HEK293 (cell line): ENCODE results near the gene KXD1.
A peak's percentile ranks its signal among the peaks of the same experiment; 100 is the strongest.

Source experiments
- CTCF ChIA-PET: fragments of 350-600 bp; formaldehyde crosslinking; extraction: SDS; loops from one replicate; lab custom pipeline; 2021; ENCODE audit warnings: antibody characterized with exemption; lab: Yijun Ruan, JAX
- POLR2A ChIA-PET: fragments of 300-600 bp; formaldehyde crosslinking; extraction: SDS; loops from one replicate; lab custom pipeline; 2020; ENCODE audit warnings: antibody characterized with exemption, inconsistent platforms; lab: Yijun Ruan, JAX
- H3K27ac ChIP-seq: fragments of 200-500 bp; sonication (Bioruptor generic); 2 replicates; pipeline ENCODE4 v1.5.1; 2014; ENCODE audit warnings: low read depth, low read length, control low read depth, inconsistent platforms; ENCODE audit errors: extremely low read depth
- H3K36me3 ChIP-seq, 2 experiments: fragments of 200-500 bp in 1 of 2; sonication (Bioruptor generic) in 1 of 2; 1 replicate in 1 of 2; 2 replicates in 1 of 2; pipeline ENCODE4 v1.5.1; 2014 to 2017; ENCODE audit warnings: inconsistent platforms in 2 of 2, low read length in 2 of 2; ENCODE audit not compliant: control insufficient read depth in 2 of 2, insufficient read depth in 1 of 2
- H3K4me1 ChIP-seq: fragments of 200-500 bp; sonication (Bioruptor generic); 2 replicates; pipeline ENCODE4 v1.5.1; 2014; ENCODE audit warnings: mild to moderate bottlenecking, low read length, inconsistent platforms; ENCODE audit not compliant: control insufficient read depth, insufficient read depth
- H3K4me3 ChIP-seq: 2 replicates; pipeline ENCODE4 v1.5.1; 2011; ENCODE audit warnings: low read depth, mild to moderate bottlenecking, control low read depth, low read length, moderate library complexity
- H3K9me3 ChIP-seq: fragments of 200-500 bp; sonication (Bioruptor generic); 2 replicates; pipeline ENCODE4 v1.5.1; 2014; ENCODE audit warnings: low read depth, low read length, inconsistent platforms; ENCODE audit not compliant: control insufficient read depth, insufficient read depth
- CTCF ChIP-seq: fragments of 450-650 bp; formaldehyde crosslinking; IDR thresholded peaks from 2 replicates; pipeline ENCODE4 v1.5.1; 2016; ENCODE audit warnings: missing biosample characterization, missing genetic modification characterization
- GLIS2 ChIP-seq: fragments of 450-650 bp; formaldehyde crosslinking; IDR thresholded peaks from 2 replicates; pipeline ENCODE4 v1.5.1; 2016; ENCODE audit warnings: missing biosample characterization, missing genetic modification characterization
- HOXD13 ChIP-seq: sonication (generic); formaldehyde crosslinking; IDR thresholded peaks from 2 replicates; pipeline ENCODE4 v1.8.0; 2022; ENCODE audit warnings: missing genetic modification reagents, borderline replicate concordance
- KLF7 ChIP-seq: fragments of 450-650 bp; formaldehyde crosslinking; IDR thresholded peaks from 2 replicates; pipeline ENCODE4 v1.5.1; 2016; ENCODE audit warnings: missing biosample characterization, missing genetic modification characterization, borderline replicate concordance
- PRDM1 ChIP-seq: fragments of 450-650 bp; formaldehyde crosslinking; IDR thresholded peaks from 2 replicates; pipeline ENCODE4; 2016; ENCODE audit warnings: missing biosample characterization, missing genetic modification characterization
- SCRT1 ChIP-seq: fragments of 450-650 bp; formaldehyde crosslinking; IDR thresholded peaks from 2 replicates; pipeline ENCODE4 v1.5.1; 2016; ENCODE audit warnings: missing biosample characterization, missing genetic modification characterization, borderline replicate concordance
- SCRT2 ChIP-seq: fragments of 450-650 bp; formaldehyde crosslinking; IDR thresholded peaks from 2 replicates; pipeline ENCODE4 v1.5.1; 2016; ENCODE audit warnings: missing biosample characterization, missing genetic modification characterization
- ZBTB48 ChIP-seq: fragments of 450-650 bp; formaldehyde crosslinking; IDR thresholded peaks from 2 replicates; pipeline ENCODE4 v1.5.1; 2016; ENCODE audit warnings: missing biosample characterization, missing genetic modification characterization
- ZNF121 ChIP-seq: fragments of 450-650 bp; formaldehyde crosslinking; IDR thresholded peaks from 2 replicates; pipeline ENCODE4 v1.5.1; 2016; ENCODE audit warnings: missing biosample characterization, missing genetic modification characterization
- ZNF214 ChIP-seq: fragments of 450-650 bp; formaldehyde crosslinking; IDR thresholded peaks from 2 replicates; pipeline ENCODE4 v1.5.1; 2017; ENCODE audit warnings: missing biosample characterization, mild to moderate bottlenecking, missing genetic modification characterization, borderline replicate concordance
- ZNF362 ChIP-seq: fragments of 450-650 bp; formaldehyde crosslinking; IDR thresholded peaks from 2 replicates; pipeline ENCODE4 v1.5.1; 2016; ENCODE audit warnings: missing biosample characterization, missing genetic modification characterization
- ZNF76 ChIP-seq: fragments of 450-650 bp; formaldehyde crosslinking; IDR thresholded peaks from 2 replicates; pipeline ENCODE4; 2016; ENCODE audit warnings: low read depth, missing biosample characterization, missing genetic modification characterization, borderline replicate concordance
- ZNF837 ChIP-seq: fragments of 450-650 bp; formaldehyde crosslinking; IDR thresholded peaks from 2 replicates; pipeline ENCODE4 v1.5.1; 2016; ENCODE audit warnings: missing biosample characterization, missing genetic modification characterization

Gene KXD1

DNA sequence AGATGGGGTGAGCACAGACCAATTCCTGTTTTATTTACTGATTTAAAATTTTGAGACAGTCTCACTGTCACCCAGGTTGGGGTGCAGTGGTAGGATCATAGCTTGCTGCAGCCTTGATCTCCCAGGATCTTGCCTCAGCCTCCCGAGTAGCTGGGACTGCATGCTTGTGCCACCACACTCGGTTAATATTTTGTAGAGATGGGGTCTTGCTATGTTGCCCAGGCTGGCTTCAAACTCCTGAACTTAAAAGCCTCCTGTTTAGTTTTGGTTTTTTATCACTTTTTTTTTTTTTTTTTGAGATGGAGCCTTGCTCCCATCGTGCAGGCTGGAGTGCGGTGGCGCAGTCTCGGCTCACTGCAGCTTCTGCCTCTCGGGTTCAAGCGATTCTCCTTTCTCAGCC, 18.7 kb downstream of the KXD1 start:
- Histone ChIP-seq H3K27ac (no peak overlapping the region), H3K9me3 (no peaks in the 10 kb centered on the region), H3K36me3 (peaks cover 17 to 54% of the 10 kb centered on the region in 2 experiments; a peak in 2 of 3 replicates)
- POLR2A ChIA-PET = interaction anchor here (0.7 to 1.5 kb wide), 2 partner anchors 13 to 131 kb away, joined by 5 read pairs; partner anchors contain the start of gene REX1BD
- TF ChIP-seq HOXD13 (no peak), ZNF121 (tag by site-specific recombination) (peak; percentile 81)
- TF ChIP-seq, all 188 proteins: peak for 1
- CTCF ChIA-PET = interaction anchor here (0.8 to 1.6 kb wide), 3 partner anchors 18 to 114 kb away, joined by 3 to 6 read pairs (median 6); no protein-coding TSS in a partner anchor
- H3K4me3 ChIP-seq = no peak overlapping the region
- peaks cover 3% of the 10 kb centered on the region; the same call in 1 of the 2 replicates for H3K4me1 ChIP-seq

GRCh38 chr19:18577365-18577914, 19.8 kb downstream of the KXD1 start:
- Histone ChIP-seq H3K4me1 (peaks cover 3% of the 10 kb centered on the region; the same call in 1 of the 2 replicates), H3K27ac (no peak overlapping the region), H3K4me3 (no peak overlapping the region), H3K36me3 (peaks cover 17 to 53% of the 10 kb centered on the region in 2 experiments; a peak in 2 of 3 replicates), H3K9me3 (no peaks in the 10 kb centered on the region)
- CTCF ChIA-PET = interaction anchor here (1.2 to 1.6 kb wide), 3 partner anchors 11 to 270 kb away, joined by 3 to 6 read pairs (median 6); partner anchors contain the start of gene REX1BD
- POLR2A ChIA-PET = interaction anchor here (0.8 to 1.8 kb wide), 3 partner anchors 9 to 379 kb away, joined by 3 to 6 read pairs (median 6); partner anchors contain the start of gene REX1BD
- TF ChIP-seq PRDM1 (tag by site-specific recombination) (0 out of 2 replicates have a peak, but pooled peaks have one; percentile 47), ZBTB48 (tag by site-specific recombination) (no peak), ZNF837 (tag by site-specific recombination) (no peak), SCRT1 (tag by site-specific recombination) (peak; percentile 94), SCRT2 (tag by site-specific recombination) (peak; percentile 91)

- ChIA-PET CTCF (interaction anchor here (0.6 to 1.7 kb wide), 5 partner anchors 8 to 269 kb away, joined by 3 to 15 read pairs (median 3); partner anchors contain the start of gene REX1BD), POLR2A (interaction anchor here (1.0 to 2.1 kb wide), 2 partner anchors 8 to 9 kb away, joined by 5 to 10 read pairs; partner anchors contain the start of gene UBA52)
- H3K27ac ChIP-seq = no peak overlapping the region
- peaks cover 6 to 25% of the 10 kb centered on the region in 2 experiments; a peak in 2 of 3 replicates for H3K36me3 ChIP-seq
- H3K9me3 ChIP-seq = no peaks in the 10 kb centered on the region
- H3K4me1 ChIP-seq = no peaks in the 10 kb centered on the region
- H3K4me3 ChIP-seq = no peak overlapping the region
- TF ChIP-seq GLIS2 = no peak
- TF ChIP-seq ZNF76 (tag by site-specific recombination) = no peak
- TF ChIP-seq, all 188 proteins: peak for 0
These were observed 22.6 kb downstream of the KXD1 start for GRCh38 chr19:18580311-18580710.

DNA sequence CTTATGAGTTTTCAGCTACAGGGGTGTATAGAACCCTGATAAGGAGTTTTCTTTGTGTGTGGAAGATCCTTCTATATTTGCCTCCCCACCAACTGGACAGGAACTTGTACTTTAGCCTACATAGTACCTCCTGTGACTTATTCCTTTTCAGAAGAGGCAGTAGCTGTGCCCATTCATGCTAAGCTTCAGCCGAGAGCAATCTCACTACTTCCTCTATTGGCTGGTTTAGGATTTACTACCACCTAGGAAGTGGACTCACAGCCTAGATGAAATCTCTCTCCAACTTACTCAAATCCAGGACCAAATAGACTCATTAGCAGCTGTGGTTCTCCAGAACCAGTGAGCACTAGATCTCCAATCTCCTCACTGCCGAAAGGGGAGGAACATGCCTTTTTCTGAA, 28.6 kb downstream of the KXD1 start:
- ChIA-PET CTCF (interaction anchor here (0.7 to 1.4 kb wide), 4 partner anchors 8 to 260 kb away, joined by 3 to 4 read pairs (median 4); no protein-coding TSS in a partner anchor), POLR2A (interaction anchor here (0.6 to 5.7 kb wide), 3 partner anchors 9 to 53 kb away, joined by 4 to 60 read pairs (median 6); partner anchors contain the start of gene UBA52)
- Histone ChIP-seq H3K27ac (no peak overlapping the region), H3K9me3 (no peaks in the 10 kb centered on the region), H3K4me1 (no peaks in the 10 kb centered on the region), H3K36me3 (peaks cover 0 to 6% of the 10 kb centered on the region in 2 experiments; a peak in 1 of 3 replicates), H3K4me3 (no peak overlapping the region)
- TF ChIP-seq KLF7 (no peak), CTCF (0 out of 2 replicates have a peak, but pooled peaks have one; percentile 8), ZNF214 (tag by site-specific recombination) (no peak), ZNF362 (no peak)
